H9 (cell line): ENCODE data around the gene BLOC1S6. TPM values are rescaled to one million over a fixed set of nuclear protein-coding genes. Genes with fewer than 3 reads are reported as not detected.

ENCODE experiments used
- DNase-seq: peaks from one replicate; pipeline ENCODE4 v3.0.0-alpha.2; 2017
- H2AFZ ChIP-seq: one replicate; pipeline ENCODE4 v1.6.1; 2013; ENCODE audit warnings: mild to moderate bottlenecking, low read length, control low read depth, moderate library complexity
- H2AK5ac ChIP-seq: 2 replicates; pipeline ENCODE4 v1.6.1; 2013; ENCODE audit warnings: low read length, control low read depth, mixed read lengths; ENCODE audit not compliant: insufficient read length
- H2BK120ac ChIP-seq: one replicate; pipeline ENCODE4 v1.6.1; 2013; ENCODE audit warnings: low read depth, mild to moderate bottlenecking, low read length, control low read depth, inconsistent platforms; ENCODE audit not compliant: poor library complexity, severe bottlenecking
- H2BK12ac ChIP-seq: 2 replicates; pipeline ENCODE4 v1.6.1; 2013; ENCODE audit warnings: low read length, control low read depth, mixed read lengths, low read depth; ENCODE audit not compliant: insufficient read length
- H2BK15ac ChIP-seq: 2 replicates; pipeline ENCODE4 v1.6.1; 2013; ENCODE audit warnings: low read depth, low read length, control low read depth
- H2BK20ac ChIP-seq: one replicate; pipeline ENCODE4 v1.6.1; 2013; ENCODE audit warnings: low read depth, mild to moderate bottlenecking, low read length, control low read depth, inconsistent platforms; ENCODE audit not compliant: poor library complexity, severe bottlenecking
- H2BK5ac ChIP-seq: 2 replicates; pipeline ENCODE4 v1.6.1; 2013; ENCODE audit warnings: low read length, control low read depth, mixed read lengths; ENCODE audit not compliant: insufficient read length
- H3K14ac ChIP-seq: 2 replicates; pipeline ENCODE4 v1.6.1; 2013; ENCODE audit warnings: low read length, control low read depth; ENCODE audit not compliant: insufficient read depth
- H3K18ac ChIP-seq: 2 replicates; pipeline ENCODE4 v1.6.1; 2013; ENCODE audit warnings: low read depth, mild to moderate bottlenecking, mixed read lengths, low read length, control low read depth; ENCODE audit not compliant: insufficient read length
- H3K23ac ChIP-seq: 2 replicates; pipeline ENCODE4 v1.6.1; 2013; ENCODE audit warnings: low read length, control low read depth, mixed read lengths, low read depth; ENCODE audit not compliant: insufficient read length
- H3K23me2 ChIP-seq: 2 replicates; pipeline ENCODE4 v1.6.1; 2013; ENCODE audit warnings: low read depth, mild to moderate bottlenecking, mixed read lengths, low read length, control low read depth; ENCODE audit not compliant: insufficient read length, poor library complexity, severe bottlenecking
- H3K27ac ChIP-seq: 2 replicates; pipeline ENCODE4 v1.5.1; 2013; ENCODE audit warnings: low read length, control low read depth, mixed read lengths, low read depth; ENCODE audit not compliant: insufficient read length
- H3K27me3 ChIP-seq: 2 replicates; pipeline ENCODE4 v1.6.1; 2013; ENCODE audit warnings: low read length, control low read depth, inconsistent platforms; ENCODE audit not compliant: insufficient read depth
- H3K4ac ChIP-seq: 2 replicates; pipeline ENCODE4 v1.6.1; 2013; ENCODE audit warnings: low read depth, mild to moderate bottlenecking, control low read depth, inconsistent platforms, low read length, moderate library complexity
- H3K4me1 ChIP-seq: 2 replicates; pipeline ENCODE4 v1.6.1; 2013; ENCODE audit warnings: low read length, control low read depth, inconsistent platforms; ENCODE audit not compliant: insufficient read depth
- H3K4me2 ChIP-seq: 2 replicates; pipeline ENCODE4 v1.6.1; 2013; ENCODE audit warnings: low read length, control low read depth, mixed read lengths; ENCODE audit not compliant: insufficient read length, insufficient read depth
- H3K56ac ChIP-seq: 2 replicates; pipeline ENCODE4 v1.6.1; 2013; ENCODE audit warnings: low read depth, mild to moderate bottlenecking, mixed read lengths, low read length, control low read depth; ENCODE audit not compliant: insufficient read length
- H3K79me1 ChIP-seq: 2 replicates; pipeline ENCODE4 v1.6.1; 2013; ENCODE audit warnings: low read depth, mild to moderate bottlenecking, moderate library complexity, low read length, control low read depth, inconsistent platforms; ENCODE audit not compliant: insufficient read depth, poor library complexity, severe bottlenecking
- H3K79me2 ChIP-seq: 2 replicates; pipeline ENCODE4 v1.6.1; 2013; ENCODE audit warnings: low read length, control low read depth, inconsistent platforms; ENCODE audit not compliant: insufficient read depth
- H3K9ac ChIP-seq: 2 replicates; pipeline ENCODE4 v1.6.1; 2013; ENCODE audit warnings: low read length, control low read depth, mixed read lengths; ENCODE audit not compliant: insufficient read length; ENCODE audit errors: extremely low read depth
- H3K9me3 ChIP-seq: one replicate; pipeline ENCODE4 v1.6.1; 2013; ENCODE audit warnings: low read depth, low read length, inconsistent platforms; ENCODE audit not compliant: control insufficient read depth
- H3T11ph ChIP-seq: one replicate; pipeline ENCODE4 v1.6.1; 2013; ENCODE audit warnings: mild to moderate bottlenecking, low read length, control low read depth, inconsistent platforms
- H4K20me1 ChIP-seq: one replicate; pipeline ENCODE4 v1.6.1; 2013; ENCODE audit not compliant: control insufficient read depth, insufficient read length, insufficient read depth
- H4K5ac ChIP-seq: 2 replicates; pipeline ENCODE4 v1.6.1; 2013; ENCODE audit warnings: low read depth, mild to moderate bottlenecking, mixed read lengths, low read length, control low read depth; ENCODE audit not compliant: insufficient read length
- H4K8ac ChIP-seq: replicated peaks from 2 replicates; pipeline ENCODE4 v1.6.1; 2013; ENCODE audit warnings: low read length, control low read depth, mixed read lengths, low read depth; ENCODE audit not compliant: insufficient read length
- H4K91ac ChIP-seq: 2 replicates; pipeline ENCODE4 v1.6.1; 2013; ENCODE audit warnings: low read depth, mild to moderate bottlenecking, moderate library complexity, mixed read lengths, low read length, control low read depth; ENCODE audit not compliant: insufficient read length
- H3K27ac Mint-ChIP-seq, 3 experiments: 2 replicates in 2 of 3; 3 replicates in 1 of 3; pipeline ENCODE4 v1.8.0; 2020 to 2021; ENCODE audit warnings: mixed read lengths in 3 of 3, mild to moderate bottlenecking in 1 of 3, moderate library complexity in 1 of 3
- H3K27me3 Mint-ChIP-seq: 2 replicates; pipeline ENCODE4 v1.8.0; 2021; ENCODE audit warnings: low read depth, mild to moderate bottlenecking, moderate library complexity, mixed read lengths
- H3K36me3 Mint-ChIP-seq, 3 experiments: 2 replicates in 2 of 3; 3 replicates in 1 of 3; pipeline ENCODE4 v1.8.0; 2020 to 2021; ENCODE audit warnings: low read depth in 3 of 3, mixed read lengths in 3 of 3; ENCODE audit not compliant: insufficient read depth in 1 of 3
- H3K4me1 Mint-ChIP-seq, 2 experiments: 2 replicates each; pipeline ENCODE4 v1.8.0; 2020; ENCODE audit warnings: mixed read lengths in 2 of 2
- H3K4me3 Mint-ChIP-seq, 2 experiments: 2 replicates in 1 of 2; 3 replicates in 1 of 2; pipeline ENCODE4 v1.8.0; 2020 to 2021; ENCODE audit warnings: mild to moderate bottlenecking in 2 of 2, mixed read lengths in 2 of 2, moderate library complexity in 1 of 2
- H3K9me3 Mint-ChIP-seq, 2 experiments: 2 replicates in 1 of 2; 3 replicates in 1 of 2; pipeline ENCODE4 v1.8.0; 2020; ENCODE audit warnings: mild to moderate bottlenecking in 2 of 2, mixed read lengths in 2 of 2, moderate library complexity in 1 of 2
- WGBS: extraction: QIAGEN DNeasy Blood & Tissue Kit; methylation state at CpG from one replicate; pipeline ENCODE4 v1.1.7; 2013; ENCODE audit warnings: missing lambda C conversion rate, low lambda C conversion rate, mixed read lengths; ENCODE audit not compliant: insufficient read length; ENCODE audit errors: extremely low coverage; 5-methylcytosine and 5-hydroxymethylcytosine counted together
- total RNA-seq: library from RNA; stranded (reverse); gene quantifications from 2 replicates; pipeline ENCODE4 v1.2.1, GENCODE V29; 2021
- TF ChIP-seq, protein P1 (sequence below): fragments of 200-600 bp; sonication (generic); conservative IDR thresholded peaks from 3 replicates; pipeline ENCODE4 v1.8.0; 2021; ENCODE audit warnings: antibody characterized with exemption, mild to moderate bottlenecking

Gene BLOC1S6
- total RNA-seq, 1 experiment from 2014 or later, result 36.9 TPM

DNA sequence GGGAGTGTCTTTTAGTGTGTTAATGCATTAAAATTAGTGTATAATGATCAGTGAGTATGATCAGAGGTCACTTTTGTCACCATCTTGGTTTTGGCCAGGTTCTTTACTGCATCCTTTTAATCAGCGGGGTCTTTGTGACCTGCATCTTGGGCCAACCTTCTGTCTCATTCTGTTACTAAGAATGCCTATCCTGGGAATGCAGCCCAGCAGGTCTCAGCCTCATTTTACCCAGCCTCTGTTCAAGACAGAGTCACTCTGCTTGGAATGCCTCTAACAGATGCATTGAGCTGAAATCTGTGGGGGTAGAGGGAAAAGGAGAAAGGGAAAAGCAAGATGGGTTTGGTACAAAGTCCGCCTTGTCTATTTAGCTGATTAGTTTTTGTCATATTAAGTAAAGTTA lies 5.3 kb upstream of the BLOC1S6 start:
- Mint-ChIP-seq H3K27ac (no peak overlapping the region), H3K27me3 (peaks cover 28% of the 10 kb centered on the region), H3K9me3 (no peaks in the 10 kb centered on the region; a peak in 1 of 5 replicates), H3K4me3 (no peak overlapping the region), H3K4me1 (peaks cover 12 to 13% of the 10 kb centered on the region in 2 experiments), H3K36me3 (no peaks in the 10 kb centered on the region)
- H3K9me3 ChIP-seq, result no peaks in the 10 kb centered on the region
- no peak overlapping the region for H2AK5ac ChIP-seq
- H3K79me1 ChIP-seq, result no peaks in the 10 kb centered on the region
- WGBS, result no CpG with 5 or more reads among the region's 2 CpGs
- H2BK120ac ChIP-seq, result no peak overlapping the region
- TF ChIP-seq, protein P1, sequence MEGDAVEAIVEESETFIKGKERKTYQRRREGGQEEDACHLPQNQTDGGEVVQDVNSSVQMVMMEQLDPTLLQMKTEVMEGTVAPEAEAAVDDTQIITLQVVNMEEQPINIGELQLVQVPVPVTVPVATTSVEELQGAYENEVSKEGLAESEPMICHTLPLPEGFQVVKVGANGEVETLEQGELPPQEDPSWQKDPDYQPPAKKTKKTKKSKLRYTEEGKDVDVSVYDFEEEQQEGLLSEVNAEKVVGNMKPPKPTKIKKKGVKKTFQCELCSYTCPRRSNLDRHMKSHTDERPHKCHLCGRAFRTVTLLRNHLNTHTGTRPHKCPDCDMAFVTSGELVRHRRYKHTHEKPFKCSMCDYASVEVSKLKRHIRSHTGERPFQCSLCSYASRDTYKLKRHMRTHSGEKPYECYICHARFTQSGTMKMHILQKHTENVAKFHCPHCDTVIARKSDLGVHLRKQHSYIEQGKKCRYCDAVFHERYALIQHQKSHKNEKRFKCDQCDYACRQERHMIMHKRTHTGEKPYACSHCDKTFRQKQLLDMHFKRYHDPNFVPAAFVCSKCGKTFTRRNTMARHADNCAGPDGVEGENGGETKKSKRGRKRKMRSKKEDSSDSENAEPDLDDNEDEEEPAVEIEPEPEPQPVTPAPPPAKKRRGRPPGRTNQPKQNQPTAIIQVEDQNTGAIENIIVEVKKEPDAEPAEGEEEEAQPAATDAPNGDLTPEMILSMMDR, result no peak
- H4K91ac ChIP-seq, result no peak overlapping the region
- no peak for DNase-seq
- no peak overlapping the region for H3K23ac ChIP-seq
- H2BK15ac ChIP-seq, result no peak overlapping the region
- H3K4me2 ChIP-seq, result no peak overlapping the region
- H4K5ac ChIP-seq, result no peak overlapping the region
- H4K8ac ChIP-seq, result no peak overlapping the region
- no peak overlapping the region for H3K18ac ChIP-seq
- H2BK20ac ChIP-seq, result no peak overlapping the region
- H3T11ph ChIP-seq, result no peak overlapping the region
- no peak overlapping the region for H3K9ac ChIP-seq
- H3K23me2 ChIP-seq, result peaks cover 6% of the 10 kb centered on the region
- H3K56ac ChIP-seq, result no peak overlapping the region
- no peak overlapping the region for H3K4ac ChIP-seq
- H2BK5ac ChIP-seq, result no peak overlapping the region
- H3K79me2 ChIP-seq, result no peaks in the 10 kb centered on the region
- H4K20me1 ChIP-seq, result no peaks in the 10 kb centered on the region
- H3K27me3 ChIP-seq, result no peaks in the 10 kb centered on the region
- no peak overlapping the region for H3K27ac ChIP-seq
- H3K4me1 ChIP-seq, result 0 out of 2 replicates have a peak, but pooled peaks cover 3% of the 10 kb centered on the region
- no peak overlapping the region for H2BK12ac ChIP-seq
- no peak overlapping the region for H3K14ac ChIP-seq
- no peak overlapping the region for H2AFZ ChIP-seq
